ENCODE measurements around the gene LHX6. TPM values are rescaled to one million over a fixed set of nuclear protein-coding genes. Genes with fewer than 3 reads are reported as not detected.

LHX6 gene
- total and polyA plus RNA-seq, 2 of the 8 experiments (the other 6 are each of a cell fraction or from before 2014, with no cell fraction given): 0.92 to 1.2 TPM

- TF ChIP-seq TAF1 (IDR thresholded peaks at IDR 0.05; ENCODE audit: low read depth, low read length) (no peak), CTCF (IDR thresholded peaks at IDR 0.05; ENCODE audit: control extremely low read depth in 1 of 3, insufficient read depth in 1 of 3, low read depth in 1 of 3, low read length in 3 of 3) (no peak), TEAD4 (IDR thresholded peaks at IDR 0.05; ENCODE audit: low read depth, low read length) (no peak), EP300 (IDR thresholded peaks at IDR 0.05; ENCODE audit: borderline replicate concordance in 1 of 2, low read depth in 2 of 2, low read length in 2 of 2) (no peak)
Measured at GRCh38 chr9:122197882-122198281, 30.9 kb downstream of the LHX6 start (continued).
